Measurements from ENCODE around the gene KIF3A.

The KIF3A gene

GRCh38 chr5:132677191-132677590 lies 60.2 kb downstream of the KIF3A start:
- no peaks in the 10 kb centered on the region for H3K9me3 ChIP-seq (ENCODE audit: control insufficient read depth, low read length)
- no peak overlapping the region for H3K27ac ChIP-seq (ENCODE audit: low read depth, low read length, severe bottlenecking)
- no peaks in the 10 kb centered on the region for H3K36me3 ChIP-seq (ENCODE audit: control insufficient read depth, insufficient read depth, low read length)
- WGBS, 2 experiments (ENCODE audit: insufficient coverage in 2 of 2), result 61 to 68% methylated on average over 6 to 7 of the region's 7 CpGs
- peaks cover 25% of the 10 kb centered on the region for H3K4me1 ChIP-seq (ENCODE audit: control insufficient read depth, insufficient read depth, low read length, poor library complexity, severe bottlenecking)
- H3K4me3 ChIP-seq (ENCODE audit: extremely low read depth, insufficient read depth, low read length, poor library complexity, severe bottlenecking), result no peak overlapping the region

GRCh38 chr5:132675936-132676689 lies 61.2 kb downstream of the KIF3A start:
- WGBS, 2 experiments (ENCODE audit: insufficient coverage in 2 of 2), result 94 to 96% methylated on average over 6 to 8 of the region's 11 CpGs
- Histone ChIP-seq H3K4me3 (ENCODE audit: extremely low read depth, insufficient read depth, low read length, poor library complexity, severe bottlenecking) (no peak overlapping the region), H3K36me3 (ENCODE audit: control insufficient read depth, insufficient read depth, low read length) (no peaks in the 10 kb centered on the region), H3K4me1 (ENCODE audit: control insufficient read depth, insufficient read depth, low read length, poor library complexity, severe bottlenecking) (peaks cover 25% of the 10 kb centered on the region), H3K9me3 (ENCODE audit: control insufficient read depth, low read length) (no peaks in the 10 kb centered on the region), H3K27ac (ENCODE audit: low read depth, low read length, severe bottlenecking) (no peak overlapping the region)

GRCh38 chr5:132674671-132675506 lies 62.5 kb downstream of the KIF3A start:
- Histone ChIP-seq H3K4me3 (ENCODE audit: extremely low read depth, insufficient read depth, low read length, poor library complexity, severe bottlenecking) (no peak overlapping the region), H3K27ac (ENCODE audit: low read depth, low read length, severe bottlenecking) (no peak overlapping the region), H3K4me1 (ENCODE audit: control insufficient read depth, insufficient read depth, low read length, poor library complexity, severe bottlenecking) (peaks cover 20% of the 10 kb centered on the region), H3K9me3 (ENCODE audit: control insufficient read depth, low read length) (no peaks in the 10 kb centered on the region), H3K36me3 (ENCODE audit: control insufficient read depth, insufficient read depth, low read length) (no peaks in the 10 kb centered on the region)
- 93 to 94% methylated on average over 7 to 9 of the region's 13 CpGs for WGBS, 2 experiments (ENCODE audit: insufficient coverage in 2 of 2)

GRCh38 chr5:132673939-132674630 lies 63.3 kb downstream of the KIF3A start, which contains the start of gene IL4:
IL4 (plus strand) TSS chr5:132673989; CDS start chr5:132674051, 62 bp downstream.
- Histone ChIP-seq H3K27ac (ENCODE audit: low read depth, low read length, severe bottlenecking) (no peak within 1 kb of the TSS), H3K4me3 (ENCODE audit: extremely low read depth, insufficient read depth, low read length, poor library complexity, severe bottlenecking) (no peak within 1 kb of the TSS)
- WGBS, 2 experiments (ENCODE audit: insufficient coverage in 2 of 2), result 83 to 87% methylated on average over 12 to 14 of the region's 14 CpGs

GRCh38 chr5:132673488-132673887 lies 63.9 kb downstream of the KIF3A start:
- H3K27ac ChIP-seq (ENCODE audit: low read depth, low read length, severe bottlenecking), result no peak overlapping the region
- 100% methylated on average over 1 of the region's 1 CpG; no CpG with 5 or more reads in 1 of the 2 experiments for WGBS, 2 experiments (ENCODE audit: insufficient coverage in 2 of 2)
- H3K36me3 ChIP-seq (ENCODE audit: control insufficient read depth, insufficient read depth, low read length), result no peaks in the 10 kb centered on the region
- no peaks in the 10 kb centered on the region for H3K9me3 ChIP-seq (ENCODE audit: control insufficient read depth, low read length)
- no peak overlapping the region for H3K4me3 ChIP-seq (ENCODE audit: extremely low read depth, insufficient read depth, low read length, poor library complexity, severe bottlenecking)
- peaks cover 18% of the 10 kb centered on the region for H3K4me1 ChIP-seq (ENCODE audit: control insufficient read depth, insufficient read depth, low read length, poor library complexity, severe bottlenecking)

More at GRCh38 chr5:132673939-132674630, 63.3 kb downstream of the KIF3A start, which contains the start of gene IL4:
- no peaks in the 10 kb centered on the region for H3K9me3 ChIP-seq (ENCODE audit: control insufficient read depth, low read length)
- no peaks in the 10 kb centered on the region for H3K36me3 ChIP-seq (ENCODE audit: control insufficient read depth, insufficient read depth, low read length)
- peaks cover 18% of the 10 kb centered on the region for H3K4me1 ChIP-seq (ENCODE audit: control insufficient read depth, insufficient read depth, low read length, poor library complexity, severe bottlenecking)

- Histone ChIP-seq H3K4me1 (ENCODE audit: control insufficient read depth, insufficient read depth, low read length, poor library complexity, severe bottlenecking) (no peaks in the 10 kb centered on the region), H3K4me3 (ENCODE audit: extremely low read depth, insufficient read depth, low read length, poor library complexity, severe bottlenecking) (no peak overlapping the region), H3K27ac (ENCODE audit: low read depth, low read length, severe bottlenecking) (no peak overlapping the region), H3K36me3 (ENCODE audit: control insufficient read depth, insufficient read depth, low read length) (no peaks in the 10 kb centered on the region), H3K9me3 (ENCODE audit: control insufficient read depth, low read length) (no peaks in the 10 kb centered on the region)
- WGBS, 2 experiments (ENCODE audit: insufficient coverage in 2 of 2), result 100% methylated on average over 1 to 3 of the region's 3 CpGs
Observed at GRCh38 chr5:132671000-132671399, 66.3 kb downstream of the KIF3A start.

GRCh38 chr5:132669966-132670882 lies 67.1 kb downstream of the KIF3A start:
- Histone ChIP-seq H3K4me1 (ENCODE audit: control insufficient read depth, insufficient read depth, low read length, poor library complexity, severe bottlenecking) (no peaks in the 10 kb centered on the region), H3K9me3 (ENCODE audit: control insufficient read depth, low read length) (no peaks in the 10 kb centered on the region), H3K27ac (ENCODE audit: low read depth, low read length, severe bottlenecking) (no peak overlapping the region), H3K36me3 (ENCODE audit: control insufficient read depth, insufficient read depth, low read length) (no peaks in the 10 kb centered on the region), H3K4me3 (ENCODE audit: extremely low read depth, insufficient read depth, low read length, poor library complexity, severe bottlenecking) (no peak overlapping the region)
- 85 to 87% methylated on average over 10 to 13 of the region's 16 CpGs for WGBS, 2 experiments (ENCODE audit: insufficient coverage in 2 of 2)

- peaks cover under 1% of the 10 kb centered on the region for H3K4me1 ChIP-seq (ENCODE audit: control insufficient read depth, insufficient read depth, low read length, poor library complexity, severe bottlenecking)
- no peak overlapping the region for H3K4me3 ChIP-seq (ENCODE audit: extremely low read depth, insufficient read depth, low read length, poor library complexity, severe bottlenecking)
- H3K36me3 ChIP-seq (ENCODE audit: control insufficient read depth, insufficient read depth, low read length), result no peaks in the 10 kb centered on the region
- 92 to 93% methylated on average over 4 of the region's 7 CpGs for WGBS, 2 experiments (ENCODE audit: insufficient coverage in 2 of 2)
- no peak overlapping the region for H3K27ac ChIP-seq (ENCODE audit: low read depth, low read length, severe bottlenecking)
- H3K9me3 ChIP-seq (ENCODE audit: control insufficient read depth, low read length), result no peaks in the 10 kb centered on the region
Observed at GRCh38 chr5:132669455-132669820, 67.9 kb downstream of the KIF3A start.

- WGBS, 2 experiments (ENCODE audit: insufficient coverage in 2 of 2), result 91 to 92% methylated on average over 13 to 14 of the region's 14 CpGs
- no peak overlapping the region for H3K27ac ChIP-seq (ENCODE audit: low read depth, low read length, severe bottlenecking)
Observed at GRCh38 chr5:132668706-132669454, 68.5 kb downstream of the KIF3A start.

More at GRCh38 chr5:132668706-132669454, 68.5 kb downstream of the KIF3A start:
- Histone ChIP-seq H3K36me3 (ENCODE audit: control insufficient read depth, insufficient read depth, low read length) (no peaks in the 10 kb centered on the region), H3K9me3 (ENCODE audit: control insufficient read depth, low read length) (no peaks in the 10 kb centered on the region), H3K4me1 (ENCODE audit: control insufficient read depth, insufficient read depth, low read length, poor library complexity, severe bottlenecking) (peaks cover 6% of the 10 kb centered on the region), H3K4me3 (ENCODE audit: extremely low read depth, insufficient read depth, low read length, poor library complexity, severe bottlenecking) (no peak overlapping the region)
